IMR-90 (cell line): ENCODE data around the gene DAAM1. TPM values are rescaled to one million over a fixed set of nuclear protein-coding genes. Genes with fewer than 3 reads are reported as not detected.

ENCODE experiments used
- ATAC-seq: fragments of 200-7000 bp; cut with Tn5 transposase; 2 replicates; pipeline ENCODE4 v1.9.1; 2020; ENCODE audit warnings: low read depth, mild to moderate bottlenecking, moderate library complexity
- BruUV-seq: library from RNA; stranded (reverse); fragments of 400-500 nt; replicated peaks from 2 replicates; lab custom pipeline; 2021; lab: Mats Ljungman, UMichigan
- CTCF ChIA-PET: fragments of 300-600 bp; formaldehyde crosslinking; extraction: SDS; loops from one replicate; lab custom pipeline; 2021; ENCODE audit warnings: antibody characterized with exemption; lab: Yijun Ruan, JAX
- POLR2A ChIA-PET: fragments of 300-600 bp; sonication (Branson Sonifier 250); formaldehyde crosslinking; loops from one replicate; lab custom pipeline; 2022; ENCODE audit warnings: antibody characterized with exemption; ENCODE audit not compliant: unreplicated experiment; lab: Charles Lee
- DNase-seq: peaks from one replicate; pipeline ENCODE4 v3.0.0; 2013
- H2AFZ ChIP-seq: replicated peaks from 2 replicates; pipeline ENCODE3; 2013; ENCODE audit warnings: low read length, mild to moderate bottlenecking; ENCODE audit not compliant: poor library complexity
- H2AK5ac ChIP-seq: 2 replicates; pipeline ENCODE4 v1.6.1; 2013; ENCODE audit warnings: low read depth, low read length, inconsistent platforms
- H2AK9ac ChIP-seq: replicated peaks from 2 replicates; pipeline ENCODE3; 2013; ENCODE audit warnings: mild to moderate bottlenecking, low read depth, low read length, moderate library complexity; ENCODE audit not compliant: poor library complexity
- H2BK120ac ChIP-seq: 2 replicates; pipeline ENCODE4 v1.6.1; 2013; ENCODE audit warnings: low read depth, low read length, inconsistent platforms
- H2BK15ac ChIP-seq: 3 replicates; pipeline ENCODE4 v1.6.1; 2013; ENCODE audit warnings: low read depth, low read length, inconsistent platforms
- H2BK20ac ChIP-seq: 2 replicates; pipeline ENCODE4 v1.6.1; 2013; ENCODE audit warnings: low read depth, mild to moderate bottlenecking, inconsistent platforms, low read length, moderate library complexity
- H2BK5ac ChIP-seq: 2 replicates; pipeline ENCODE4 v1.6.1; 2013; ENCODE audit warnings: mild to moderate bottlenecking, low read depth, low read length, inconsistent platforms; ENCODE audit not compliant: poor library complexity, severe bottlenecking
- H3K14ac ChIP-seq: replicated peaks from 2 replicates; pipeline ENCODE4 v1.6.1; 2013; ENCODE audit warnings: low read depth, low read length, inconsistent platforms
- H3K18ac ChIP-seq: 2 replicates; pipeline ENCODE4 v1.6.1; 2013; ENCODE audit warnings: low read depth, low read length, control low read depth
- H3K23ac ChIP-seq: 2 replicates; pipeline ENCODE4 v1.6.1; 2013; ENCODE audit warnings: low read depth, low read length, inconsistent platforms
- H3K27ac ChIP-seq: 2 replicates; pipeline ENCODE4 v1.5.1; 2013; ENCODE audit warnings: mild to moderate bottlenecking, control low read depth, low read length; ENCODE audit not compliant: insufficient read depth
- H3K27me3 ChIP-seq: 2 replicates; pipeline ENCODE4 v1.6.1; 2013; ENCODE audit warnings: low read length; ENCODE audit not compliant: control insufficient read depth, insufficient read depth
- H3K36me3 ChIP-seq: 2 replicates; pipeline ENCODE4 v1.6.1; 2013; ENCODE audit warnings: low read length, mixed read lengths; ENCODE audit not compliant: control insufficient read depth, insufficient read depth
- H3K4ac ChIP-seq: 2 replicates; pipeline ENCODE4 v1.6.1; 2013; ENCODE audit warnings: low read depth, low read length, inconsistent platforms
- H3K4me1 ChIP-seq: 2 replicates; pipeline ENCODE4 v1.6.1; 2013; ENCODE audit warnings: low read length, mixed read lengths; ENCODE audit not compliant: control insufficient read depth, insufficient read depth
- H3K4me2 ChIP-seq: 2 replicates; pipeline ENCODE4 v1.6.1; 2013; ENCODE audit warnings: low read depth, mild to moderate bottlenecking, control low read depth, low read length, moderate library complexity
- H3K4me3 ChIP-seq: 2 replicates; pipeline ENCODE4 v1.5.1; 2013; ENCODE audit warnings: low read depth, mild to moderate bottlenecking, control low read depth, low read length, moderate library complexity; ENCODE audit not compliant: insufficient read depth
- H3K56ac ChIP-seq: 2 replicates; pipeline ENCODE4 v1.6.1; 2013; ENCODE audit warnings: low read length, inconsistent platforms; ENCODE audit not compliant: insufficient read depth; ENCODE audit errors: extremely low read depth
- H3K79me1 ChIP-seq, 2 experiments: 2 replicates each; pipeline ENCODE4 v1.6.1; 2013; ENCODE audit warnings: low read length in 2 of 2, inconsistent platforms in 1 of 2, low read depth in 1 of 2
- H3K9ac ChIP-seq: 2 replicates; pipeline ENCODE4 v1.6.1; 2013; ENCODE audit warnings: low read depth, low read length, control low read depth
- H3K9me1 ChIP-seq: 2 replicates; pipeline ENCODE4 v1.6.1; 2013; ENCODE audit warnings: low read length, inconsistent platforms; ENCODE audit not compliant: insufficient read depth
- H3K9me3 ChIP-seq: 2 replicates; pipeline ENCODE4 v1.6.1; 2013; ENCODE audit warnings: low read length; ENCODE audit not compliant: control insufficient read depth, insufficient read depth
- H4K20me1 ChIP-seq: 2 replicates; pipeline ENCODE4 v1.6.1; 2013; ENCODE audit warnings: low read length, inconsistent platforms; ENCODE audit not compliant: insufficient read depth
- H4K5ac ChIP-seq: 2 replicates; pipeline ENCODE4 v1.6.1; 2013; ENCODE audit warnings: mild to moderate bottlenecking, low read depth, low read length, control low read depth
- H4K8ac ChIP-seq, 2 experiments: 2 replicates each; pipeline ENCODE4 v1.6.1; 2013; ENCODE audit warnings: low read depth in 2 of 2, low read length in 2 of 2, control low read depth in 1 of 2, inconsistent platforms in 1 of 2
- H4K91ac ChIP-seq: 2 replicates; pipeline ENCODE4 v1.6.1; 2013; ENCODE audit warnings: low read depth, low read length, inconsistent platforms; ENCODE audit not compliant: insufficient read depth
- BHLHE40 ChIP-seq: fragments of 150-350 bp; IDR thresholded peaks from 2 replicates; pipeline ENCODE4 v1.6.1; 2016; ENCODE audit warnings: mild to moderate bottlenecking, low read depth, low read length
- CEBPB ChIP-seq: IDR thresholded peaks from 2 replicates; pipeline ENCODE4 v1.6.1; 2012; ENCODE audit warnings: low read depth, low read length, improper control_type of control experiment
- CHD1 ChIP-seq: IDR thresholded peaks from 2 replicates; pipeline ENCODE4 v1.6.1; 2012; ENCODE audit warnings: low read depth, low read length, improper control_type of control experiment
- FOS ChIP-seq: fragments of 150-350 bp; IDR thresholded peaks from 2 replicates; pipeline ENCODE4 v1.6.1; 2016; ENCODE audit warnings: low read depth, low read length
- MAFK ChIP-seq: IDR thresholded peaks from 2 replicates; pipeline ENCODE4 v1.6.1; 2012; ENCODE audit warnings: low read depth, low read length, improper control_type of control experiment
- MAZ ChIP-seq: IDR thresholded peaks from 2 replicates; pipeline ENCODE4 v1.6.1; 2012; ENCODE audit warnings: low read depth, mild to moderate bottlenecking, low read length, improper control_type of control experiment, moderate library complexity, borderline replicate concordance
- MXI1 ChIP-seq: IDR thresholded peaks from 2 replicates; pipeline ENCODE4 v1.6.1; 2012; ENCODE audit warnings: low read depth, mild to moderate bottlenecking, low read length, moderate library complexity, borderline replicate concordance
- NFE2L2 ChIP-seq: fragments of 150-350 bp; IDR thresholded peaks from 2 replicates; pipeline ENCODE4 v1.6.1; 2016; ENCODE audit warnings: low read depth, mild to moderate bottlenecking, low read length
- POLR2A ChIP-seq: IDR thresholded peaks from 2 replicates; pipeline ENCODE4 v1.6.1; 2012; ENCODE audit warnings: mild to moderate bottlenecking, low read depth, low read length
- RAD21 ChIP-seq: IDR thresholded peaks from 2 replicates; pipeline ENCODE4 v1.6.1; 2012; ENCODE audit warnings: low read length, improper control_type of control experiment
- RCOR1 ChIP-seq: IDR thresholded peaks from 2 replicates; pipeline ENCODE4 v1.6.1; 2012; ENCODE audit warnings: mild to moderate bottlenecking, low read length, improper control_type of control experiment; ENCODE audit not compliant: insufficient replicate concordance
- RFX5 ChIP-seq: IDR thresholded peaks from 2 replicates; pipeline ENCODE4 v1.8.0; 2012; ENCODE audit warnings: low read depth, mild to moderate bottlenecking, low read length, moderate library complexity
- SMC3 ChIP-seq: fragments of 150-350 bp; IDR thresholded peaks from 2 replicates; pipeline ENCODE4 v1.6.1; 2016; ENCODE audit warnings: low read depth, mild to moderate bottlenecking, antibody characterized with exemption, low read length, moderate library complexity
- WGBS, 2 experiments: methylation state at CpG; one replicate each; pipeline versions ENCODE4 v1.1.5 to v1.1.7; 2013; ENCODE audit warnings: missing lambda C conversion rate in 2 of 2; ENCODE audit not compliant: insufficient read length in 1 of 2; ENCODE audit errors: extremely low coverage in 2 of 2; 5-methylcytosine and 5-hydroxymethylcytosine counted together
- dilution Hi-C: fragments of 300-500 bp; cut with HindIII; formaldehyde crosslinking; loops from one replicate; pipeline ENCODE4 v1.14.3; 2018; ENCODE audit warnings: low sequenced_read_pairs; ENCODE audit not compliant: unreplicated experiment
- in situ Hi-C: fragments of 300-500 bp; cut with MboI; formaldehyde crosslinking; loops from 3 replicates; pipeline ENCODE4 v1.14.3; 2019; ENCODE audit warnings: low sequenced_read_pairs, inconsistent platforms, mixed read lengths
- intact Hi-C: fragments of 100-400 bp; cut with micrococcal nuclease; formaldehyde crosslinking; loops from 2 replicates; pipeline ENCODE4 v1.10.0; 2022
- polyA plus RNA-seq, 3 experiments: library from polyadenylated mRNA; depleted of rRNA; stranded (reverse); fragments of >200 nt; gene quantifications; 2 replicates each; pipeline ENCODE4 v1.2.3, GENCODE V29; 2012; ENCODE audit warnings: low replicate concordance in 1 of 3
- total RNA-seq: library from RNA; depleted of rRNA; stranded (reverse); fragments of >200 nt; gene quantifications from 2 replicates; pipeline ENCODE4 v1.2.3, GENCODE V29; 2012
- TF ChIP-seq, protein P1 (sequence below): fragments of 150-350 bp; IDR thresholded peaks from 2 replicates; pipeline ENCODE4 v1.6.1; 2016; ENCODE audit warnings: low read depth, mild to moderate bottlenecking, low read length, moderate library complexity, borderline replicate concordance
- TF ChIP-seq, protein P2 (sequence below): fragments of 150-350 bp; IDR thresholded peaks from 2 replicates; pipeline ENCODE4 v1.6.1; 2017; ENCODE audit warnings: mild to moderate bottlenecking, antibody characterized with exemption, low read length, low read depth
- TF ChIP-seq, protein P3 (sequence below): conservative IDR thresholded peaks from 2 replicates; pipeline ENCODE4 v1.5.1; 2012; ENCODE audit warnings: mild to moderate bottlenecking, low read depth, low read length, improper control_type of control experiment

DAAM1 gene
- total and polyA plus RNA-seq, 2 of the 4 experiments (the other 2 are of a cell fraction): 4.8 to 5.4 TPM

DNA sequence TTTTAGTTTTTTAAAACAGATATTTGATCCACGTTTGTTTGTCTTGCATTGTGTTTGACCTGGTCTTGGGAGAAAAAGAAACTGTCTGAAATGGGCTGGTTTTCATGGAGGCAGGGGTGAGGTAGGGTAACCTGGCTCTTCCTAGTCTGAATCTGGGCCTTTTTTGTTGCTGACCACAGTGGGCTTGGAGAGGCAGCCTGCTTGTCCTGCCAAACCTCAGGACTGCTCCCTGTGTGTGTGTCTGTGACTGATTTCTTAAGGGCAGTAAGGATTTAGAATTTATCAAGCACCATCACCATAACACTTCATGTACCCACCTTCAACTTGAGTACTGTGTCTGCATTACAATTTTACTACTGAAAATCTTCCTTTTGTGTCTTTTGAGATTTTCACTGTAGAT, 28.5 kb downstream of the DAAM1 start:
- dilution Hi-C loops: no loop called here
- H2BK15ac ChIP-seq: no peak overlapping the region
- no peak overlapping the region for H4K5ac ChIP-seq
- H3K9me1 ChIP-seq: no peaks in the 10 kb centered on the region; the same call in 1 of the 2 replicates
- no peak overlapping the region for H3K4me3 ChIP-seq
- no peak overlapping the region for H2AK5ac ChIP-seq
- H3K14ac ChIP-seq: no peak overlapping the region
- POLR2A ChIA-PET: no interaction called here
- H3K4me2 ChIP-seq: no peak overlapping the region
- H3K27ac ChIP-seq: no peak overlapping the region
- intact Hi-C loops: no loop called here
- H2BK120ac ChIP-seq: no peak overlapping the region
- no peak for TF ChIP-seq RFX5
- TF ChIP-seq POLR2A: no peak
- TF ChIP-seq MAFK: no peak
- TF ChIP-seq MXI1: no peak
- TF ChIP-seq NFE2L2: no peak
- TF ChIP-seq, protein P1, sequence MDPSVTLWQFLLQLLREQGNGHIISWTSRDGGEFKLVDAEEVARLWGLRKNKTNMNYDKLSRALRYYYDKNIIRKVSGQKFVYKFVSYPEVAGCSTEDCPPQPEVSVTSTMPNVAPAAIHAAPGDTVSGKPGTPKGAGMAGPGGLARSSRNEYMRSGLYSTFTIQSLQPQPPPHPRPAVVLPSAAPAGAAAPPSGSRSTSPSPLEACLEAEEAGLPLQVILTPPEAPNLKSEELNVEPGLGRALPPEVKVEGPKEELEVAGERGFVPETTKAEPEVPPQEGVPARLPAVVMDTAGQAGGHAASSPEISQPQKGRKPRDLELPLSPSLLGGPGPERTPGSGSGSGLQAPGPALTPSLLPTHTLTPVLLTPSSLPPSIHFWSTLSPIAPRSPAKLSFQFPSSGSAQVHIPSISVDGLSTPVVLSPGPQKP: no peak
- TF ChIP-seq CHD1: no peak
- TF ChIP-seq RAD21: no peak
- TF ChIP-seq, protein P2, sequence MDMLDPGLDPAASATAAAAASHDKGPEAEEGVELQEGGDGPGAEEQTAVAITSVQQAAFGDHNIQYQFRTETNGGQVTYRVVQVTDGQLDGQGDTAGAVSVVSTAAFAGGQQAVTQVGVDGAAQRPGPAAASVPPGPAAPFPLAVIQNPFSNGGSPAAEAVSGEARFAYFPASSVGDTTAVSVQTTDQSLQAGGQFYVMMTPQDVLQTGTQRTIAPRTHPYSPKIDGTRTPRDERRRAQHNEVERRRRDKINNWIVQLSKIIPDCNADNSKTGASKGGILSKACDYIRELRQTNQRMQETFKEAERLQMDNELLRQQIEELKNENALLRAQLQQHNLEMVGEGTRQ: no peak
- TF ChIP-seq FOS: no peak
- no peak for TF ChIP-seq SMC3
- TF ChIP-seq, protein P3, sequence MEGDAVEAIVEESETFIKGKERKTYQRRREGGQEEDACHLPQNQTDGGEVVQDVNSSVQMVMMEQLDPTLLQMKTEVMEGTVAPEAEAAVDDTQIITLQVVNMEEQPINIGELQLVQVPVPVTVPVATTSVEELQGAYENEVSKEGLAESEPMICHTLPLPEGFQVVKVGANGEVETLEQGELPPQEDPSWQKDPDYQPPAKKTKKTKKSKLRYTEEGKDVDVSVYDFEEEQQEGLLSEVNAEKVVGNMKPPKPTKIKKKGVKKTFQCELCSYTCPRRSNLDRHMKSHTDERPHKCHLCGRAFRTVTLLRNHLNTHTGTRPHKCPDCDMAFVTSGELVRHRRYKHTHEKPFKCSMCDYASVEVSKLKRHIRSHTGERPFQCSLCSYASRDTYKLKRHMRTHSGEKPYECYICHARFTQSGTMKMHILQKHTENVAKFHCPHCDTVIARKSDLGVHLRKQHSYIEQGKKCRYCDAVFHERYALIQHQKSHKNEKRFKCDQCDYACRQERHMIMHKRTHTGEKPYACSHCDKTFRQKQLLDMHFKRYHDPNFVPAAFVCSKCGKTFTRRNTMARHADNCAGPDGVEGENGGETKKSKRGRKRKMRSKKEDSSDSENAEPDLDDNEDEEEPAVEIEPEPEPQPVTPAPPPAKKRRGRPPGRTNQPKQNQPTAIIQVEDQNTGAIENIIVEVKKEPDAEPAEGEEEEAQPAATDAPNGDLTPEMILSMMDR: no peak
- no peak for TF ChIP-seq CEBPB
- no peak for TF ChIP-seq BHLHE40
- no peak for TF ChIP-seq RCOR1
- TF ChIP-seq MAZ: no peak
- no peak overlapping the region for H3K9ac ChIP-seq
- H3K27me3 ChIP-seq: no peaks in the 10 kb centered on the region
- H2BK20ac ChIP-seq: no peak overlapping the region
- CTCF ChIA-PET: interaction anchor here (0.6 kb wide), 1 partner anchor 13 kb away, joined by 3 read pairs; no protein-coding TSS in a partner anchor
- no peaks in the 10 kb centered on the region for H3K9me3 ChIP-seq
- no peak overlapping the region for H2BK5ac ChIP-seq
- BruUV-seq: no TSS peak
- H2AK9ac ChIP-seq: no peak overlapping the region
- H3K4ac ChIP-seq: no peak overlapping the region
- no peak overlapping the region for H3K18ac ChIP-seq
- H3K79me1 ChIP-seq: peaks cover 14 to 20% of the 10 kb centered on the region in 2 experiments
- H3K4me1 ChIP-seq: peaks cover 8% of the 10 kb centered on the region
- no CpG with 5 or more reads among the region's 1 CpG for WGBS, 2 experiments
- in situ Hi-C loops: no loop called here
- no peaks in the 10 kb centered on the region for H4K20me1 ChIP-seq
- no peak overlapping the region for H3K56ac ChIP-seq
- no peak overlapping the region for H4K8ac ChIP-seq
- H3K23ac ChIP-seq: no peak overlapping the region
- DNase-seq (no peak), ATAC-seq (no peak)
- H4K91ac ChIP-seq: no peak overlapping the region
- no peaks in the 10 kb centered on the region for H3K36me3 ChIP-seq
- H2AFZ ChIP-seq: no peak overlapping the region
